GM18502 (cell line): Measurements from ENCODE around the gene GTF2B.
"Not testable (repeated sequence)": the region's sequence is repeated elsewhere in the genome, so short reads cannot be mapped to it uniquely, and the experiment has no call there.

Experiments
- ATAC-seq: cut with Tn5 transposase; IDR thresholded peaks from one replicate; pipeline ENCODE4 v1.9.1; 2021; ENCODE audit warnings: mild to moderate bottlenecking; ENCODE audit not compliant: unreplicated experiment, poor library complexity

GTF2B gene, protein sequence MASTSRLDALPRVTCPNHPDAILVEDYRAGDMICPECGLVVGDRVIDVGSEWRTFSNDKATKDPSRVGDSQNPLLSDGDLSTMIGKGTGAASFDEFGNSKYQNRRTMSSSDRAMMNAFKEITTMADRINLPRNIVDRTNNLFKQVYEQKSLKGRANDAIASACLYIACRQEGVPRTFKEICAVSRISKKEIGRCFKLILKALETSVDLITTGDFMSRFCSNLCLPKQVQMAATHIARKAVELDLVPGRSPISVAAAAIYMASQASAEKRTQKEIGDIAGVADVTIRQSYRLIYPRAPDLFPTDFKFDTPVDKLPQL

GRCh38 chr1:88891318-88891950 lies at the start of gene GTF2B:
Gene GTF2B, minus strand, starts transcription at chr1:88891567. Its CDS starts 68 bp downstream, at chr1:88891499.
- peak; percentile 92 for ATAC-seq

- ATAC-seq = not testable (repeated sequence)
These were observed 47.2 kb upstream of the GTF2B start for GRCh38 chr1:88938528-88938927.

DNA sequence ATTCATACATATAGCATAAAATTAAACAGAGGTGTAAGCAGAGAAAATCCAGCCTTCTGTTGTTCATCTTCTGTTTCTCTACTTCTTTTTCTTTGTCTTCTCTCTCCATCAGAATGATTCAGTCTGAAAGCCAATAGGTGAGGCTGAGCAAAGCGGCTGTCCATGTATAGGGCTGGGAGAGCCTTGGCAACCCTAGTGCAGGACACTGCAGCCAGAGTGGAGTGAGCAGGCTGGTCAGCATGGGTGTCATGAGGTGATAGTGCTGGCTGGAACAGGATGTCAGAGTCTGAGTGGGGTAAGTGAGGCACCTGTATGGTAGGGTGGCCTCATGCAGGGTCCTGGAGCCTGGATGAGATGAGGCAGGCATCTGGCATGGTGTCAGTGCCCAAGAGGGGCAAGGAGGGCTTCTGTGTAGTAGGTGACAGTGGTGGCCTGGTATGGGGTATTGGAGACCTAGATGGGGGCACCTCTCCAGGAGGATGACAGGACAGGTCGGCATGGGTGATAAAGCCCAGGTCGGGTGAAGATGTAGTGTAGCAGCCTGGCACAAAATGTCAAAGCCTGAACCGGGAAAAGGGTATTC lies 45.5 kb upstream of the GTF2B start:
- ATAC-seq = no peak

DNA sequence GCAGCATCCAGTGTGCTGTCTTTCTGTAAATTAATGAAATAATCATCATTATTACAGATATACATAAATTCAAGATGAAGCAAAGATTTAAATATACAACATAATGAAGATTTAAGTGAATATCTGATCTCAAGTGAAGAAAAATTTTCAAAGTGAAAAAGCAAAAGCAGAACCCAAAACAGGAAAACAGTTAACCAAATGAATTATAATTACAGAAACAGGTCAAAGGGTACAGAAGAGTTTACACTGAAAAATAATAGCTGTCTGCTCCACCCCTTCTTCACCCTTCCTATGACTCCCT lies 44.8 kb upstream of the GTF2B start:
- no peak for ATAC-seq

DNA sequence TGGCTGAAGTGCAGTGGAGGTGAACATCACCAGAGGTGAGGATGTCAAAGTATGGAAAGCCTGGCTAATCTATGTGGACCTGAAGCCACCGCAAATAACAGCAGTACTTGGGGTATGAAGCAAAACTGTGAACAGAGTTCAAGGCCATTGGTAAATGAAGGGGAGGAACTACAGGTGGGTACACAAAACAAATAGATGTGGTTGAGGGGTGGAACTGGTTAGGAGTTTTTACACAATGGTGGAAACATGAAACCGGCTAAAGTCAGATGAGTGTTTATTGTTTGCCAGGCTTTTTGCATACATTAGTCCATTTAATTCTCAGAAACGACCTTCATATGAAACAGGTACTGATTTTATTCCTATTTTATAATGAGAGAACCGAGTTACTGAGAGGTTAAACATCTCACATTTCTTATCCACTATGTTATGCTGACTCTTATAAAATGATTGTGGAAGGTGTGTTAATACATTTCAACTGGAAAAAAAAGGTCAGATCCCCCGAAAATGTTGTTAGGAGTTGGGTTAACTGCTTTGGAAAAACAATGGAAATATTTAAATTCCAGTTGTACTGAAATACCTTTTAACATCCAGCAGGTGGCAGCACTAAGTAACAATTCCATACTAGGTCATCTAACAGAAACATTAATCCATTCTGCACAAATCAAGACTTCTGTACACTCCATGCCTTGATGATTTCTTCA lies 44.3 kb upstream of the GTF2B start:
- peak; percentile 53 for ATAC-seq

GRCh38 chr1:88930176-88930575 lies 38.8 kb upstream of the GTF2B start:
- not testable (repeated sequence) for ATAC-seq

GRCh38 chr1:88923224-88923623 lies 31.9 kb upstream of the GTF2B start:
- ATAC-seq = no peak

DNA sequence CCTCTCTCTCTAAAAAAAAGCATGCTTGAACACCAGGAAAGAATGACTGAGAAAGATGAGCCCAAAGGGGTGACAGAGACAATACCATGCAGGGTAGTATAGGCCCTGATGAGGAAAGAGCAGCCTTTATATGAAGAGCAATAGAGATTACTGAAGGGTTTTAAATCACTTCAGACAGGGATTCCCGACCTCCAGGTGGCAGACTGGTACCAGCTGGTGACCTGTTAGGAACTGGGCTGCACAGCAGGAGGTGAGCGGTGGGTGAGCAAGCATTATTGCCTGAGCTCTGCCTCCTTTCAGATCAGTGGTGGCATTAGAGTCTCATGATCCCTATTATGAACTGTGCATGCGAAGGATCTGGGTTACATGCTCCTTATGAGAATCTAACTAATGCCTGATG lies 30.8 kb upstream of the GTF2B start:
- ATAC-seq = no peak

- ATAC-seq = no peak
These were observed 29.5 kb upstream of the GTF2B start for GRCh38 chr1:88920845-88921244.

DNA sequence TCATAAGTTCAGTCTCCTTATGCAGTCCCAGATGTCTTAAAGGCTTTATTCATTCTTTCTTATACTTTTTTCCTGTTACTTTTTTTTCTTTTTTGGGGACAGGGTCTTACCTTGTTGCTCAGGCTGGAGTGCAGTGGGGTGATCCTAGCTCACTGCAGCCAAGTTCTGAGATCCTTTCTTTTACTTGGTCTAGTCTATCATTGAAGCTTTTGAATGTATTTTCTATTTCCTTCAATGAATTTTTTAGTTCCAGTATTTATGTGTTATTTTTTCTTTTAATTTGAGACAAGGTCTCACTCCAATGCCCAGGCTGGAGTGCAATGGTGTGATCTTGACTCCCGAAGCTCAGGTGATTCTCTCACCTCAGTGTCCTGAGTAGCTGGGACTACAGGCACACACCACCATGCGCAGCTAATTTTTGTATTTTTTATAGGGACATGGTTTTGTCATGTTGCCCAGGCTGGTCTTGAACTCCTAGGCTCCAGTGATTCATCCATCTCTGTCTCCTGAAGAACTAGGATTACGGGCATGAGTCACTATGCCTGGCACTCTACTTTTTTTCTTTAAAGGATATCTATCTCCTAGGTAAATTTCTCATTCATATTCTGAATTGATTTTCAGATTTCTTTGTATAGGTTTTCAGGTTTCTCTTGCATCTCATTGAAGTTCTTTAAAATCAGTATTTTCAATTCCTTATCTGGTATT lies 26.1 kb upstream of the GTF2B start:
- no peak for ATAC-seq

DNA sequence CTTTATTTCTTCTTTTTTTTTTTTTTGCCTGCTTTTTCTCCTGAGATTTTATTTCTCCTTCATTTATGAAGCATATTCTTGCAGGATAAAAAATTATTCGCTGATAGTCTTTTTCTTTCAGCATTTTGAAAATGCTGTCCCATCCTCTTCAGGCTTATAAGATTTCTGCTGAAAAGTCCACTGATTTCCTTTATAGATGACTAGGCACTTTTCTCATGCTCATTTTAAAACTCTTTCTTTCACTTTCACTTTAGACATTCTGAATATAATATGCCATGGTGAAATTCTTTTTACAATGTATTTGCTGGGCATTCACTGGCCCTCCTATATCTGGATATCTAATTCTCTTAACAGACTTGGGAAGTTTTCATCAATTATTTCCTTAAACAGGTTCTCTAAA lies 25.5 kb upstream of the GTF2B start:
- no peak for ATAC-seq

GRCh38 chr1:88911800-88912199 lies 20.4 kb upstream of the GTF2B start:
- not testable (repeated sequence) for ATAC-seq

DNA sequence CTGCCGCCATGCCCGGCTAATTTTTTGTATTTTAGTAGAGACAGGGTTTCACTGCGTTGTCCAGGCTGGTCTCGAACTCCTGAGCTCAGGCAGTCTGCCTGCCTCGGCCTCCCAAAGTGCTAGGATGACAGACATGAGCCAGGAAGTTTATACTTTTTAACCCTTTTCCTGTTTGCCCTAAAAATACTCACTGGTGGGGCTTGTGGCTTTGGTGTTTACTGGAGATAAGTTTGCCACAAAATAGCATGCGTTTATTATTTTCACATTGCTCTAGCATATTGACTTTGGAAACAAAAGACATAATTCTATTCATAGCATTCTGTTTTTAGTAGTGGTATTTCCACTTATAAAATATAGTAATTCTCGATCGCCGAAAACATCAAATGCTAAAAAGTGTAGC lies 19.8 kb upstream of the GTF2B start:
- no peak for ATAC-seq

- no peak for ATAC-seq
These were observed 19.0 kb upstream of the GTF2B start for GRCh38 chr1:88910401-88910800.

GRCh38 chr1:88900883-88901282 lies 9.5 kb upstream of the GTF2B start:
- ATAC-seq = no peak

GRCh38 chr1:88897070-88897730 lies 5.8 kb upstream of the GTF2B start:
- ATAC-seq = no peak

DNA sequence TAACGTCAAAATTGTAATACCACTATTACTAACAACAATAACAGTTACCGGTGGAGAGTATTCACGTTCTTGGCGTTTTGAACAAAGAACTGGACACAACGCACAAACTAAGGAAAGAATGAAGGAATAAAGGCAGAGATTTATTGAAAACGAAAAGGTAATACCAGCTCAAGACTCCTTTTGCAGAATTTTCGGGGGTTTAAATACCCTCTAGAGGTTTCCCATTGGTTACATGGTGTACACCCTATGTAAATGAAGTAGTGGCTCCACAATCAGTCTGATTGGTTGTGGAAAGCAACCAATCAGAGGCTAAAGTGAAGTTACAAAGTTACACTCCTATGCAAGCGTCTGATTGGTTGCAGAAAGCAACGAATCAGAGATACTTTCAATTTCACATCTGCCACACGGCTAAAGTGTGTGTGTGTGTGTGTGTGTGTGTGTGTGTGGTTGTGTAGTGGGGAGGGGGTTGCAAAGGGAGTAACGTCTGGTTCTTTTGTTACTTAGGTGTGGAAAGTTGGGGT lies 1.1 kb upstream of the GTF2B start:
- ATAC-seq = no peak

GRCh38 chr1:88891951-88892340 lies 579 bp upstream of the GTF2B start:
- no peak for ATAC-seq

DNA sequence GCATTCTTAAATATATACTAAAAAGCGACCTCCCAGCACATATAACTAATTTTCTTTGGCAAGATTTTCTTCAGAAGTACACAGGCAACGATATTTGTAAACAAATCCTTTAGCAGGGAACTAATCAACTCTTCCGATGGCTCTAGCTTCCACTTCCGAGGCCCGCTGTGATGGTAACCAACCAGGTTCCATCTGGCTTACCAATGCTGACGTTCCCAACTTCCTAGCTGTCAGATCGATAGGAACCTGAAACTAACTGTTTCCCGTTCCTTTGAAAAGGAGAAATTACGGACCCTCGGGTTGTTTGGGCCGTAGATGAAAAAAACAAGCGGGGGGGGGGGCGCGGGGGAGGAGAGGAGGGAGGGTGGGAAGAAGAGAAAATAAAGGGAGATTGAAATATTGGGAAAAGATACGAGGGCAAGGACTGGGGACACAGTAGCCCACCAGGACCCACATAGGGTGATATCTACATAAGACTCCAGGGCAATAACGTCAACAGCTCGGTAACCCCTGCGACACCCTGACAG lies 513 bp downstream of the GTF2B start:
- peak; percentile 27 for ATAC-seq

- ATAC-seq = no peak
These were observed 1.2 kb downstream of the GTF2B start for GRCh38 chr1:88890131-88890530.
